GM19193 (cell line): ENCODE results near the gene FAF1.

Experiments
- POLR2A ChIP-seq: IDR thresholded peaks from 4 replicates; pipeline ENCODE4 v1.6.1; 2011; ENCODE audit not compliant: insufficient read depth, insufficient read length; ENCODE audit errors: extremely low read depth

Gene FAF1

GRCh38 chr1:50898773-50899172 is 61.3 kb downstream of the FAF1 start:
- no peak for TF ChIP-seq POLR2A

- TF ChIP-seq POLR2A: no peak
Observed at GRCh38 chr1:50894340-50894739, 65.7 kb downstream of the FAF1 start.

- no peak for TF ChIP-seq POLR2A
Observed at GRCh38 chr1:50893466-50893865, 66.6 kb downstream of the FAF1 start.

GRCh38 chr1:50880373-50880772 is 79.7 kb downstream of the FAF1 start:
- no peak for TF ChIP-seq POLR2A

- no peak for TF ChIP-seq POLR2A
Observed at GRCh38 chr1:50879137-50879536, 80.9 kb downstream of the FAF1 start.

GRCh38 chr1:50878434-50878833 is 81.6 kb downstream of the FAF1 start:
- no peak for TF ChIP-seq POLR2A

- TF ChIP-seq POLR2A: no peak
Observed at GRCh38 chr1:50877641-50878040, 82.4 kb downstream of the FAF1 start.

GRCh38 chr1:50873458-50874187 is 86.4 kb downstream of the FAF1 start:
- no peak for TF ChIP-seq POLR2A

GRCh38 chr1:50861772-50862171 is 98.3 kb downstream of the FAF1 start:
- TF ChIP-seq POLR2A: no peak

- TF ChIP-seq POLR2A: no peak
Observed at GRCh38 chr1:50860702-50861101, 99.4 kb downstream of the FAF1 start.

GRCh38 chr1:50860256-50860655 is 99.8 kb downstream of the FAF1 start:
- no peak for TF ChIP-seq POLR2A

GRCh38 chr1:50859657-50860056 is 100.4 kb downstream of the FAF1 start:
- no peak for TF ChIP-seq POLR2A

- no peak for TF ChIP-seq POLR2A
Observed at GRCh38 chr1:50858761-50859160, 101.3 kb downstream of the FAF1 start.

- no peak for TF ChIP-seq POLR2A
Observed at GRCh38 chr1:50857702-50858101, 102.4 kb downstream of the FAF1 start.

- TF ChIP-seq POLR2A: no peak
Observed at GRCh38 chr1:50853325-50853724, 106.7 kb downstream of the FAF1 start.

GRCh38 chr1:50852889-50853288 is 107.2 kb downstream of the FAF1 start:
- TF ChIP-seq POLR2A: no peak

GRCh38 chr1:50851466-50851865 is 108.6 kb downstream of the FAF1 start:
- TF ChIP-seq POLR2A: no peak
